ENCODE data around the gene TRAF3. TPM values are rescaled to one million over a fixed set of nuclear protein-coding genes. Genes with fewer than 3 reads are reported as not detected.
"Not testable (repeated sequence)": the region's sequence is repeated elsewhere in the genome, so short reads cannot be mapped to it uniquely, and the experiment has no call there.

TRAF3 gene
- total RNA-seq, 1 experiment from 2014 or later, result 15.1 TPM

DNA sequence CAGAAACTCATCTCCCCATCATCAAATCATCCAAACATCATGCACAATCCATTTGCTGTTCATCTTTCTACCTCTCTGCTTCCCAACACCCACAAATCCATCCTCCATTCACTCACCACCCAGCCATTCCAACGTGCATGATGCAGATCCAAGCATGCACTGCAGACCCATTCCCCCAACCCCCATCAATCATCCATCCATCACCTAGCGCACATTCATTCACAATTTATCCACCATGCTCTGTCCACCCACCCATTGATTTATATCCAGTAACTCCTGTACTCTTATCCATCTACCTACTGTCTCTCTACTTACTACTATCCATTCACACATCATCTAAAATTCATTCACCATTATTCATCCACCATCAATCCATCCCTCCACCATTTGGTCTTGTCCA, 141.2 kb downstream of the TRAF3 start:
- no peak for DNase-seq (ENCODE audit: extremely low read depth, low read depth)

DNA sequence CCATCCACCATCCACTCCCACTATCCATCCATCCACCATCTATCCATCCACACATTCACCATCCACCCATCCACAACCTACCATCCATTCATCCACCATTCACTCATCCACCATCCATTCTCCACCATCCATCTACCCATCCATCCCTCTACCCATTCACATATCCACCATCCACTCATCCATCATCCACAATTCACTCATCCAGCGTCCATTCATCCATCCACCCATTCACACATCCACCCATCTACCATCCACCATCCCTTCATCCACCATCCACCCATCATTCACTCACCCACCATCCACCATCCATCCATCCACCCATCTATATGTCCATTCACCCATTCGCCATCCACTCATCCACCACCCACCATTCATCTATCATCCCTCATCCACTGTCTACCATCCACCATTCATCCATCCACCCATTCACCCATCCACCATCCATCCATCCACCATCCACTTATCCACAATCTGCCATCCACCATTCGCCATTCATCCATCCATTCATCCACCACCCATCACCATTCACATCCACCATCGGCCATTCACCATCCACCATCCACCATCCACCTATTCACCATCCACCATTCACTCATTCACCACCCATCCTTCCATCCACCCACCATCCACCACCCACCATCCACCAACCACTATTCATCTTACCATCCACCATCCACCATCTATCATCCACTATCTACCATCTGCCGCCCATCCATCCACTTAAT, 143.2 kb downstream of the TRAF3 start:
- DNase-seq (ENCODE audit: extremely low read depth, low read depth), result no peak

DNA sequence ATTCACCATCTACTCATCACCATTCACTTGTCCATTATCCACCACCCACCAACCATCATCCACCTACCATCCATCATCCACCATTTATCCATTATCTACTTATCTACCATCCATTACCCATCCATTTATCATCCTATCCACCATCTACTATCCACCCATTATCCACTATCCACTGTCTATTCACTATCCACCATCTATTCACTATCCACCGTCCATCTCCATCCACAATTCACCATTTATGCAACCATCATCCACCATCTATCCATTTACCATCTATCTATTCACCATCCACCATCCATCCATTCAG, 143.7 kb downstream of the TRAF3 start:
- no peak for DNase-seq (ENCODE audit: extremely low read depth, low read depth)

DNA sequence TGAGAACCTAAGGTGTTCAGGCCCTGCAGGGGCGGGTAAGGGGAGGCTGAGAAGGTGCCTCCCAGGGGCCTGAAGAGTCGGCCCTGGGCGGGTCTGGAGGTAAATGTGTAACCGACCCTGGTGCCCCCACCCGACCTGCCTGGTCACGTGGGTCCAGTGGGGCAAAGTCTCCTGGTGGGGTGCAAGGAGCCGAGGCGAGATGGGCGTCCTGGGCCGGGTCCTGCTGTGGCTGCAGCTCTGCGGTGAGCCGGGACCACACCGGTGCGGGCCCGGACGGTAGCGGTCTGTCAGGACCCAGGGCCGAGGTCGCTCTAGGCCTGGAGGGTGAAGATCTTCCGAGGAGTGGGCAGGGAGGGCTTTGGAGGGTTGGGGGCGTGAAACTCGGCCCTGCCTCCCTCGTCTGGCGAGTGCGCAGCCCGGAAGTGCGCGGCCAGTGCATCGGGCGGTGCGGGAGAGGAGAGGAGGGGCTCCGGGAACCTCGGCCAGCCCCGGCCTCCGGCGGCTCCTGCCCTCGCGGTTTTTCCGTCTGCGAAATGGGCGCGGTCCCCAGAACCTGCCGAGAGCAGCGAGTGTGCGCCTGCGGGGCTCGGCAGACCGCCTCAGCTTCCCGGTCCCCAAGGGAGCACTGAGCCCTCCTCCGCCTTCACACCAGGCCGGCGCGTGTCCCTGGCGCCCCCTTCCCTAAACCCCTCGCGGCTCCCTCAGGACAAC, 145.4 kb downstream of the TRAF3 start, which contains the start of gene AMN:
Gene AMN (plus strand): TSS at position 174 of the 711 bp plus-strand sequence. CDS start 26 bp downstream, at position 200.
- peak; percentile 5 for DNase-seq (ENCODE audit: extremely low read depth, low read depth)

DNA sequence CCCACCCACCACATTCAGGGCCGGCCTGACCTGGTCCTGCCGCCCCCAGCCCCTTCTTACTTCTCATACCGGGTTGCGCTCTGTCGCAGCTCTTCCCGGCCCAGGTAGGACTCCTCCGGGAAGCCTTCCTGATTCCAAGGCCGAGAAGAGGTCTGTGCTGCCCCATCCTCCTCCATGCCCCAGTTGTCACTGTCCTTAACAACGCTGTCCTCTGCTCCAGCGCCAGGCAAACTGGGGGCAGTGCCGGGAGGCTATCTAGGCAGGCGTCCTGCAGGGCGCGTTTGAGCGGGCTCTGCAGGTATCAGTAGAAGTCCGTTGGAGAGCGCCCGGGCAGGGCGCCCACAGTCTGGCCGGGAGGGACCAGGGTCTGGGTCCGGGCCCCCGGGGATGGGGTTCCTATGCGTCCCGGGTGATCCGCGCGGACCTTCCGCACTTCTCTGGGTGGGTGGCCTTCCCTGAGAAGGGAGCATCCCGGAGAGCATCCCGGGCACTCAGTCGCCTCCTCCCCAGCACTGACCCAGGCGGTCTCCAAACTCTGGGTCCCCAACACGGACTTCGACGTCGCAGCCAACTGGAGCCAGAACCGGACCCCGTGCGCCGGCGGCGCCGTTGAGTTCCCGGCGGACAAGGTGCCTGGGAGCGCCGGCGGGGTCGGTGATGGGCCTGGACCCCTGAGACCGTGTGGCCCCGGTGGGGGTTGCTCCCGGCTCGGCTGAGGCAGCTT, 146.1 kb downstream of the TRAF3 start:
- no peak for DNase-seq (ENCODE audit: extremely low read depth, low read depth)

DNA sequence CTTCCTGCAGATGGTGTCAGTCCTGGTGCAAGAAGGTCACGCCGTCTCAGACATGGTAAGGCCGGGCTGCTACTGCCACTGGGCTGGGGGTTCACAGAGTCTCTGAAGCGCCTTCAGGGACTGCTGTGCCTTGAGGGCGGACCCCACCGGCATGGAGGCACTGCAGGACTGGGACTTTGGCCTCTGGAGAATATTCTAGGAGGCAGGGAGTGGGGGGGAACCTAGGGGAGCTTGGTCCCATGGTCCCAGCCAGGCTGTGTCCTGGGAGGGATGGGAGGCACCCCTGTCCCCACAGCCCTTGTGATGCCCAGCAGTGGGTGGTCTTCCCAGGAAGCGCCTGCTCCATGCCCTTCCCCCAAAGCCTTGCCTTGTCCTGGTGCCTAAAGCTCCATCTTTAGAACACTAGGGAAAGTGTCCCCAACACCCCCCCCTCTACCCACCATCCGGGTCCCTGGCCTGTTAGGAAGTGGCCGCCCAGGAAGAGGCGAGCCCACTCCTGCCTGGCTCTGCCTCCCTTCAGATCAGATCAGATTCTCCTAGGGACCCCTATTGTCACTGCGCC, 146.8 kb downstream of the TRAF3 start:
- no peak for DNase-seq (ENCODE audit: extremely low read depth, low read depth)

DNA sequence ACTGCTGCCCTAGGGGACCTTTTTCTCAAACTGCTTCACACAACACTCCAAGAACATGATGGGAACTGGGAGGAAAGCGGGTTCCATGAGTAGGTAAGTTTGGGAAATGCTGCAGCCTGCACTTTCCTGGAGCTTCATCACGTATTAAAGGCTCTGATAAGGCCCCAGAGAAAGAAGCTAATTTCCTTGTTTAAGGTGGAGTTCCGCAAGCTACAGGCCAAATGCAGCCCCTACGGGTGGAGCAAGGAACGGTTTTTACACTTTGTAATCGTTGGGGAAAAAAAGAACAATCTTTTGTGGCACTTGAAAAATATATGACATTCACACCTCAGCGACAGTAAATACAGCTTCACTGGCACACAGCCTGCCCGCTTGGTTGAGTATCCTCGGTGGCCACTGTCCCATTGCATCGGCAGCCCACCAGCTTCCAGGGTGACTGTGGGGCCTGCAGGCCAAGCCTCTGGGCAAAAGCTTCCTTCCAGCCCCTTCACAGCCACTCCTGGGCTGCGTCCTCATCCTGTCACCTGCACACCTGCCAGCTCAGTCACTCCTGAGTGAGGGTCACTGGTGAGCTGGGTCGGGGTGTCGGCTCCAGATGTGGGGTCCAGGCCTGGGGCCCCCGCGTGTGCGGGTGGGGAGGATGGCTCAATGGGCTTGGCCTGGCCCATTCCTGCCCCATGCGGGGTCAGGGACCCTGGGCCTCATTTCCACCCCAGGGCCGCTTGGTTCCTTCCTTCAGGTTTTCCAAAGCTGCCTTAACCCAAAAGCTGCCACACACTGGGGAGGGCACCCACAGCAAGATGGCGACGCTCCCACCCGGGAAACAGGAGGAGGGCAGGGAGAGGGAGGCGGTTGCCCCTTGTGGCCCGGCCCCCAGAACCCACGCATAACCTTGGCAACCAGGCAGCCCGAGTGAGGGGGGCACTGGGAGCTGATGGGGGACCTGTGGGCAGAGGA, 147.7 kb downstream of the TRAF3 start:
- no peak for DNase-seq (ENCODE audit: extremely low read depth, low read depth)

DNA sequence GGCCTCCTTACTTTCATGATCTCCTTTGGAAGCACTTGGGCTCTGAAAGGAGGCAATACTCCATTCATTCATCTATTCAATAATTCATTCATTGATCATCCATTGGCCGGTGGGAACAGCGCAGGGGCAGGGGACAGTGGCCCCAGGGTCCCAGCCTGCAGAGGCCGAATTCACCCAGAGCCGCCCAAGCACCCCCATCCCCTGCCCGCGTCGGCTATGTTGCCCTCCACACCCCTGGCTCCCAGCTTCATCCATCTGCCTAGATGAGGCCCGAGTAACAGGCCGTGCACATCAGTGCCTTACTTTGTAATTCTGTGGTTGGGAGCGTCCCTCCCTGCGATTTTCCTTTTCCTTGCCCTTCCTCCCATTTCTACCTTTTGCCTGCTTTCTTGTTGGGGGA, 148.4 kb downstream of the TRAF3 start:
- DNase-seq (ENCODE audit: extremely low read depth, low read depth), result no peak

DNA sequence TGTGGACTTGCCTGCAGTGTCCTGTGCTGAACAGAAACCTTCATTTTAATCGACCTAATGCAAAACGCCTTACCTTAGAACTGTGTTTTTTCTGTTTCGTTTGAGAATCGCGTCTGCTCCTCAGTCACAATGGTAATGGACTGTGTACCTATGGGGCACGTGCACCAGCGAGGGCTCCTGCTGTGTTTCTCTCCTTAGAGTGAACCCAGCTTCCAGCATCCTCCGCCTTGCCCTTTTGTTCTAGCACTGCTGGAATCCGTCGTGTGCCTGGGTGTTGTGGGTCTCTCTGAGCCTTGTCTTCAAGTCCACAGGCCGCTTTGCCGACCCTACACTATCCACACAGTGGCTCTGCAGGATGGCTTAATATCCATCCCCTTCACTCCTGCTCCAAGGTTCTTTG, 148.9 kb downstream of the TRAF3 start:
- no peak for DNase-seq (ENCODE audit: extremely low read depth, low read depth)

DNA sequence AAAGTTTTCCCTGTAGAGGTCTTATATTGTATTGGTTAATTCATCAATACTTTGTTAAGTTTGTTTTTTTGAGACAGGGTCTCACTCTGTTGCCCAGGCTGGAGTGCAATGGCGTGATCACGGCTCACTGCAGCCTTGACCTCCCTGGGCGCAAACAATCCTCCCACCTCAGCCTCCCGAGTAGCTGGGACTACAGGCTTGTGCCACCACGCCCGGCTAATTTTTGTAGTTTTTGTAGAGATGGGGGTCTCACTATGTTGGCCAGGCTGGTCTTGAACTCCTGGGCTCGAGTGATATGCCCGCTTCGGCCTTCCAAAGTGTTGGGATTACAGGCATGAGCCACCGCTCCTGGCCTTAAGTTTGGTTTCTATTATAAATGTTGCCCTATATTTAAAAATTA, 149.6 kb downstream of the TRAF3 start:
- DNase-seq (ENCODE audit: extremely low read depth, low read depth), result not testable (repeated sequence)

DNA sequence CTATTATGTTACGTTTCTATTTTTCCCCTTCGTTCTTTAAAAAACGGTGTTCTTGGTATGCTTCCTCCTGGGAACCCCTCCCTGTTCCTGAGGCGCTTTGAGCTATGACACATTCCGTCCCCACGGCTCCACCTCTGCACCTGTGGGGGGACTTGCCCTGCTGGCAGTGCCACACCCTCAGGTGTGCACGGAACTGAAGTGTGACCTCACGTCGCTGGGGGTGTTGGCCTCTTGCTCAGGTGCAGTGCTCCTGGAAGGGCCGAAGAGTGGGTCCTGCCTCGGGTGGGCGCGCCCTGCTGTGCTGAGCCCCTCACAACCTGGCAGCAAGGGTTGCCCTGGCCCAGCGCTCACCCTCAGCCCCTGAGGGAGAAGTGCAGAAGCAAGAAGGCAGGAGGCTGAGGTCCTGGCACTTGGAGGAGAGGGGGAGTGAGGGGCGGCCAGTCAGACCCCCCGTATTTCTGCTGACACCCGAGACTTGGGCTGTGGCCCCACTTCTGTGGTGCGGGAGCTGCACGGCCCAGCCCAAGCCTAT, 150.2 kb downstream of the TRAF3 start:
- no peak for DNase-seq (ENCODE audit: extremely low read depth, low read depth)

DNA sequence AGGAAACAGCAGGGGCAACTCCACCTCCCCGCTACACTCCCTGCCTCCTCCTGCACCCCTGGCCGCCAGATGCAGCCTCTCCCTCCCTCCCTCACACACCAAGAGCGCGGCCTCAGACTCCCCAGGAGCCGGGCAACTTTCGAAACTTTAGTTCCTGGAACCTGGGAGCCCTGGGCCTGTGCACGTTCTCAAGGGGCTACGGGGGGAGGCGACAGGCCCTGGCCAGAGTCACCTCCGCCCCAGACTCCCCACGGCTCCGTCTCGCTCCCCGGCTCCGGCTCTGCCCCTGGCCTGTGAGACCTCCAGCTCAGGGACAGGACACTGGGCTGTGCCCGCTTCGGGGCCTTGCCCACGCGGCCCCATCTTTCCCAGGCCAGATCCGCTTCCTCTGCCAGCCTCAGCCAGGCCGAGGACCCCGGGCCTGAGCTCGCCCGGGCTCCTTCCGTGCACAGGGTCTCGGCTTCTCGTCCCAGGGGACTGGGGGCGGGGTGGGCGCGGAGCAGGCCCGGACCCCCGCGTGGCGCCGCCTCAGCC, 150.7 kb downstream of the TRAF3 start:
- DNase-seq (ENCODE audit: extremely low read depth, low read depth), result no peak

DNA sequence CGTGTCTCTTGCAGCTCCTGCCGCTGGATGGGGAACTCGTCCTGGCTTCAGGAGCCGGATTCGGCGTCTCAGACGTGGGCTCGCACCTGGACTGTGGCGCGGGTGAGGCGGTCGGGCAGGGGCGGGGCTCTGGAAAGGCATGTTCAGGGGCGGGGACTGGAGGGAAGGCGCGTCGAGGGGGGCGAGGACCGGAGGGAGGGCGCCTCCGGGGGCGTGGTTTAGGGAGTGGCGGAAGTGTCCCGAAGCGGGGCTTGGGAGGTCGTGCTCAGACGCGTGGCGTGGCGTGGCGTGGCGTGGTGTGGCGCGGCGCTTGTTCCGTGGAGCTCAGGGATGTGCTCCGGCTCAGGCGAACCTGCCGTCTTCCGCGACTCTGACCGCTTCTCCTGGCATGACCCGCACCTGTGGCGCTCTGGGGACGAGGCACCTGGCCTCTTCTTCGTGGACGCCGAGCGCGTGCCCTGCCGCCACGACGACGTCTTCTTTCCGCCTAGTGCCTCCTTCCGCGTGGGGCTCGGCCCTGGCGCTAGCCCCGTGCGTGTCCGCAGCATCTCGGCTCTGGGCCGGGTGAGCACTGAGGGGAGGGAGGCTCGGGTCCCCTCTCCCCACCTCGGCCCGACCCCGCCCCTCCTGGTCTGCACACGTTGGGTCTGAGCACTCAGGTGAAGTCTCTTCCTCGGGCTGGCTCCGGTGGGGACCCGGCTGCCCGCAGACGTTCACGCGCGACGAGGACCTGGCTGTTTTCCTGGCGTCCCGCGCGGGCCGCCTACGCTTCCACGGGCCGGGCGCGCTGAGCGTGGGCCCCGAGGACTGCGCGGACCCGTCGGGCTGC, 151.4 kb downstream of the TRAF3 start:
- DNase-seq (ENCODE audit: extremely low read depth, low read depth), result no peak

DNA sequence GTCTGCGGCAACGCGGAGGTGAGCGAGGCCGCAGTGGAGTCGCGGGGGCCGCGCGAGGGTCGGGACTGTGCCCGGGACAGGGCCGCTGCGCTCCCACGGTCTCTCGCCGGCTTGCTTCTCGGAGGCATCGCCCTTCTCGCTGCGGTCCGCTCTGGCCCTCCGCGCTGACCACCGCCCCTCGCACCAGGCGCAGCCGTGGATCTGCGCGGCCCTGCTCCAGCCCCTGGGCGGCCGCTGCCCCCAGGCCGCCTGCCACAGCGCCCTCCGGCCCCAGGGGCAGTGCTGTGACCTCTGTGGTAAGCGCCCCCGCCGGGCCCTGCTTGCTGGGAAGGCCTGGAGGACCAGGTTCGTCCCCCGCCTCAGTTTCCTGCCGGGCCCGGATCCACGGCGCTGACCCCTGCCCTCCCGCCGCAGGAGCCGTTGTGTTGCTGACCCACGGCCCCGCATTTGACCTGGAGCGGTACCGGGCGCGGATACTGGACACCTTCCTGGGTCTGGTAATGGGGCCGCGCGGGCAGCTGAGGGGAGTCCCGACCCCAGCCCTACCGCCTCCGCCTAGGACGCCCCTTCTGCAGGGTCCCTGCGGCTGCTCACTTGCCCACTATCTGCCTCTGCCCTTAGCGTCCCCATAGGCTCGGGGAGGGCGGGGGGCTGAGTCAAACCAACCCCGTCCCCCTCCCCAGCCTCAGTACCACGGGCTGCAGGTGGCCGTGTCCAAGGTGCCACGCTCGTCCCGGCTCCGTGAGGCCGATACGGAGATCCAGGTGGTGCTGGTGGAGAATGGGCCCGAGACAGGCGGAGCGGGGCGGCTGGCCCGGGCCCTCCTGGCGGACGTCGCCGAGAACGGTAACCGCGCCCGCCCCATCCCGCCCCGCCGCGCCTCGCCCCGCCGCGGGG, 152.2 kb downstream of the TRAF3 start:
- no peak for DNase-seq (ENCODE audit: extremely low read depth, low read depth)

DNA sequence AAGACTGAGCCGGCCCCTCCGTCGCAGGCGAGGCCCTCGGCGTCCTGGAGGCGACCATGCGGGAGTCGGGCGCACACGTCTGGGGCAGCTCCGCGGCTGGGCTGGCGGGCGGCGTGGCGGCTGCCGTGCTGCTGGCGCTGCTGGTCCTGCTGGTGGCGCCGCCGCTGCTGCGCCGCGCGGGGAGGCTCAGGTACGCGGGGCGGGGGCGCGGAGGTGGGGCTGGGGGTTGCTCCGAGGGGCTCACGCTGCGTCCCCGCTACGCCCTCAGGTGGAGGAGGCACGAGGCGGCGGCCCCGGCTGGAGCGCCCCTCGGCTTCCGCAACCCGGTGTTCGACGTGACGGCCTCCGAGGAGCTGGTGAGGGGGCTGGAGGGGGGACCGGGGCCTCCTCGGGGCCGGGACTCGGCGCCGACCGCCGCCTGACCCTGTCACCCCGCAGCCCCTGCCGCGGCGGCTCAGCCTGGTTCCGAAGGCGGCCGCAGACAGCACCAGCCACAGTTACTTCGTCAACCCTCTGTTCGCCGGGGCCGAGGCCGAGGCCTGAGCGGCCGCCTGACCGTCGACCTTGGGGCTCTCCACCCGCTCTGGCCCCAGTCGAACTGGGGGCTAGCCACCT, 153.0 kb downstream of the TRAF3 start:
- no peak for DNase-seq (ENCODE audit: extremely low read depth, low read depth)

DNA sequence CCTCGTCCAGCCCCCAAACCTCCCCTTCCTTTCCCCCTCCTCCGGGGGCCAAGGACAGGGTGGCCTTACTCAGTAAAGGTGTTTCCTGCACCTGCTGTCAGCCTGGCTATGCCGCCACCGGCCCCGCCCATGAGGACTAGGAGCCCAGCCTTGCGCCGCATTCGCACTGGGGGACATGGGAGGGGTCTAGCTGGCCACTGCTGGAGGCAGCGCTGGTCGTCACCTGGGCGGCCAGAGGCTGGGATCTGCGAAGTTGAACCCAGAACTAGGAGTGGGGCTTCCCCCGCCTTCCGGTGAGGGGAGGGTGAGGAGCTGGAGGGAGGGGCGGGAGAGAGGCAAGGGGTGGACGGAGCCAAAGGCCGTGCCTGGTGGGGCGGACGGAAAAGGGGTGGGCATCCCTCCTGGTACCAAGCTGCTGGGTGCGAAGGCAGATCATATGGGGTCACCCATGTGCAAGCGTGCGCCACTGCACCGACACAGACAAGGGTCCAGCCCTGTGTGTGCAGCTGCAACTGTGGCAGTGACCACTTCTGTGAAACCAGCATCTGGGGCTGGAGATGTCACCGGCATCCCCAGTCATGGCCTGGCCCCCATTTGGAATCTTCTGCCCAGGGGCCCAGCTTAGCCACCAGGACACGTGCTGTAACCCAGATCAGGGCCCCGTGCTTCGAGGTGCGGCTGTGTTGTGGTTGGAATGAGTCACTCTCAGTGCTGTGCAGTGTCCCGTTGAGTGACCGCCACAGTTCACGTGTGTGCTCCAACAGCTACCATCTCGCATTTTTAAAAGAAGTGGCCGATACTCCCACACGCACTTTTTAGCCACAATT, 153.7 kb downstream of the TRAF3 start:
- no peak for DNase-seq (ENCODE audit: extremely low read depth, low read depth)
